Hematopoietic multipotent progenitor cell treated with erythropoietin and hydrocortisone succinate and interleukin-3 and kit ligand, for 4 days (in vitro differentiated cells): ENCODE measurements around the gene LEFTY1.
"Not testable (repeated sequence)": the region's sequence is repeated elsewhere in the genome, so short reads cannot be mapped to it uniquely, and the experiment has no call there.

ENCODE experiments used
- DNase-seq: peaks from one replicate; pipeline ENCODE4 v3.0.0-alpha.2; 2015

The LEFTY1 gene

GRCh38 chr1:225888898-225889601, at the start of gene LEFTY1:
Gene LEFTY1, minus strand, starts transcription at chr1:225889146. Its CDS starts 80 bp downstream, at chr1:225889066.
- DNase-seq = no peak

- no peak for DNase-seq
Measured at GRCh38 chr1:225937048-225937968, 48.4 kb upstream of the LEFTY1 start.

- DNase-seq = no peak
Measured at GRCh38 chr1:225936523-225936922, 47.6 kb upstream of the LEFTY1 start.

- not testable (repeated sequence) for DNase-seq
Measured at GRCh38 chr1:225936086-225936485, 47.1 kb upstream of the LEFTY1 start.

- DNase-seq = no peak
Measured at GRCh38 chr1:225934711-225935110, 45.8 kb upstream of the LEFTY1 start.

- no peak for DNase-seq
Measured at GRCh38 chr1:225933072-225933471, 44.1 kb upstream of the LEFTY1 start.

GRCh38 chr1:225931270-225932136, 42.6 kb upstream of the LEFTY1 start:
- peak; percentile 59 for DNase-seq

- DNase-seq = no peak
Measured at GRCh38 chr1:225930566-225930965, 41.6 kb upstream of the LEFTY1 start.

- DNase-seq = not testable (repeated sequence)
Measured at GRCh38 chr1:225929462-225929861, 40.5 kb upstream of the LEFTY1 start.

GRCh38 chr1:225928186-225929175, 39.5 kb upstream of the LEFTY1 start:
- peak; percentile 98 for DNase-seq

- DNase-seq = peak; percentile 55
Measured at GRCh38 chr1:225926551-225927113, 37.7 kb upstream of the LEFTY1 start.

- peak; percentile 98 for DNase-seq
Measured at GRCh38 chr1:225923692-225924555, 35.0 kb upstream of the LEFTY1 start, which contains the start of gene PYCR2. Gene PYCR2, minus strand, starts transcription at chr1:225924250. Its CDS starts 140 bp downstream, at chr1:225924110.

- DNase-seq = no peak
Measured at GRCh38 chr1:225923381-225923691, 34.4 kb upstream of the LEFTY1 start.

GRCh38 chr1:225921734-225922709, 33.1 kb upstream of the LEFTY1 start:
- no peak for DNase-seq

GRCh38 chr1:225919906-225920305, 31.0 kb upstream of the LEFTY1 start:
- DNase-seq = peak; percentile 91

- DNase-seq = no peak
Measured at GRCh38 chr1:225918280-225918679, 29.3 kb upstream of the LEFTY1 start.

GRCh38 chr1:225917536-225917935, 28.6 kb upstream of the LEFTY1 start:
- peak; percentile 18 for DNase-seq

GRCh38 chr1:225917101-225917500, 28.2 kb upstream of the LEFTY1 start:
- DNase-seq = no peak

- DNase-seq = peak; percentile 20
Measured at GRCh38 chr1:225915538-225915991, 26.6 kb upstream of the LEFTY1 start.
